SU-DHL-6 (cell line): ENCODE results near the gene PTMS.

Experiments used
- H2AFZ ChIP-seq: fragments of 200-600 bp; sonication (generic); 2 replicates; pipeline ENCODE4 v1.6.1; 2014; ENCODE audit warnings: low read depth, mild to moderate bottlenecking, moderate library complexity, mixed read lengths, antibody characterized with exemption, low read length; ENCODE audit not compliant: severe bottlenecking
- H3F3A ChIP-seq: fragments of 200-600 bp; shearing (Covaris generic); 2 replicates; pipeline ENCODE4 v1.6.0; 2016; ENCODE audit warnings: antibody characterized with exemption, mild to moderate bottlenecking; ENCODE audit not compliant: insufficient read depth
- H3K27ac ChIP-seq: fragments of 200-600 bp; sonication (generic); 2 replicates; pipeline ENCODE4 v1.5.1; 2016; ENCODE audit warnings: low read depth, mild to moderate bottlenecking, low read length, moderate library complexity, mixed read lengths
- H3K27me3 ChIP-seq: fragments of 200-600 bp; sonication (generic), shearing (Covaris generic); 2 replicates; pipeline ENCODE4 v1.6.0; 2014; ENCODE audit warnings: mild to moderate bottlenecking, low read length
- H3K36me3 ChIP-seq: fragments of 200-600 bp; sonication (generic); 2 replicates; pipeline ENCODE4 v1.6.1; 2014; ENCODE audit warnings: mild to moderate bottlenecking, low read length, mixed read lengths
- H3K4me2 ChIP-seq: fragments of 300-600, 200-600 bp; shearing (Covaris generic), sonication (generic); 2 replicates; pipeline ENCODE4 v1.6.0; 2014; ENCODE audit warnings: low read length, low read depth, mild to moderate bottlenecking; ENCODE audit not compliant: poor library complexity, severe bottlenecking
- H3K4me3 ChIP-seq: fragments of 200-600 bp; sonication (generic); 2 replicates; pipeline ENCODE4 v1.5.1; 2014; ENCODE audit warnings: antibody characterized with exemption, low read length, mild to moderate bottlenecking, mixed read lengths; ENCODE audit not compliant: insufficient read depth, poor library complexity, severe bottlenecking
- H3K79me2 ChIP-seq: fragments of 200-600 bp; sonication (generic); 2 replicates; pipeline ENCODE4 v1.6.1; 2014; ENCODE audit warnings: mild to moderate bottlenecking, low read length, moderate library complexity; ENCODE audit not compliant: insufficient read depth
- H3K9ac ChIP-seq: fragments of 200-600 bp; sonication (generic); 2 replicates; pipeline ENCODE4 v1.7.0; 2014; ENCODE audit warnings: mild to moderate bottlenecking, low read length
- H3K9me2 ChIP-seq: fragments of 200-600 bp; sonication (generic); replicated peaks from 2 replicates; pipeline ENCODE4 v1.6.1; 2014; ENCODE audit warnings: low read length; ENCODE audit not compliant: insufficient read depth
- H3K9me3 ChIP-seq: fragments of 200-600 bp; sonication (generic); 2 replicates; pipeline ENCODE4 v1.6.1; 2014; ENCODE audit warnings: low read length, mixed read lengths; ENCODE audit not compliant: insufficient read depth
- H4K20me1 ChIP-seq: fragments of 200-600 bp; sonication (generic); 2 replicates; pipeline ENCODE4 v1.6.1; 2014; ENCODE audit warnings: low read depth, mild to moderate bottlenecking, antibody characterized with exemption, low read length, moderate library complexity, mixed read lengths
- CTCF ChIP-seq: fragments of 200-600 bp; sonication (generic); IDR thresholded peaks from one replicate; pipeline ENCODE4 v1.5.1; 2017; ENCODE audit warnings: antibody characterized with exemption, mild to moderate bottlenecking, low read length, moderate library complexity; ENCODE audit not compliant: insufficient read depth, poor library complexity, severe bottlenecking
- EZH2phosphoT487 ChIP-seq: fragments of 200-600 bp; sonication (generic), shearing (Covaris generic); conservative IDR thresholded peaks from 2 replicates; pipeline ENCODE4 v1.6.1; 2018; ENCODE audit warnings: mild to moderate bottlenecking, antibody characterized with exemption, low read length, moderate library complexity, mixed read lengths

PTMS gene

GRCh38 chr12:6796576-6796975 lies 30.4 kb downstream of the PTMS start:
- no peaks in the 10 kb centered on the region for H3K9me3 ChIP-seq
- H4K20me1 ChIP-seq = no peaks in the 10 kb centered on the region
- no peaks in the 10 kb centered on the region for H3K27me3 ChIP-seq
- H3K9ac ChIP-seq = no peak overlapping the region
- no peak overlapping the region for H2AFZ ChIP-seq
- TF ChIP-seq EZH2phosphoT487 = no peak
- TF ChIP-seq CTCF = no peak
- no peak overlapping the region for H3K27ac ChIP-seq
- no peaks in the 10 kb centered on the region for H3F3A ChIP-seq
- H3K4me3 ChIP-seq = no peak overlapping the region
- H3K36me3 ChIP-seq = no peaks in the 10 kb centered on the region
- H3K9me2 ChIP-seq = no peaks in the 10 kb centered on the region
- no peak overlapping the region for H3K4me2 ChIP-seq
- no peaks in the 10 kb centered on the region for H3K79me2 ChIP-seq

GRCh38 chr12:6799147-6799546 lies 33.0 kb downstream of the PTMS start:
- H3K9me3 ChIP-seq = no peaks in the 10 kb centered on the region
- no peaks in the 10 kb centered on the region for H3K9me2 ChIP-seq
- H2AFZ ChIP-seq = no peak overlapping the region
- H3F3A ChIP-seq = no peaks in the 10 kb centered on the region
- H3K36me3 ChIP-seq = no peaks in the 10 kb centered on the region
- H3K4me2 ChIP-seq = no peak overlapping the region
- no peaks in the 10 kb centered on the region for H4K20me1 ChIP-seq
- no peak overlapping the region for H3K27ac ChIP-seq
- H3K4me3 ChIP-seq = no peak overlapping the region
- no peak overlapping the region for H3K9ac ChIP-seq
- no peaks in the 10 kb centered on the region for H3K79me2 ChIP-seq
- TF ChIP-seq CTCF = no peak
- TF ChIP-seq EZH2phosphoT487 = no peak
- H3K27me3 ChIP-seq = no peaks in the 10 kb centered on the region

- Histone ChIP-seq H2AFZ (no peak overlapping the region), H3K36me3 (no peaks in the 10 kb centered on the region), H3F3A (no peaks in the 10 kb centered on the region), H3K9me2 (no peaks in the 10 kb centered on the region), H3K79me2 (no peaks in the 10 kb centered on the region), H4K20me1 (no peaks in the 10 kb centered on the region), H3K9me3 (no peaks in the 10 kb centered on the region), H3K27me3 (no peaks in the 10 kb centered on the region), H3K4me2 (no peak overlapping the region), H3K4me3 (no peak overlapping the region), H3K9ac (no peak overlapping the region), H3K27ac (no peak overlapping the region)
- no peak for TF ChIP-seq CTCF
- no peak for TF ChIP-seq EZH2phosphoT487
Measured at GRCh38 chr12:6807170-6807569, 41.0 kb downstream of the PTMS start.
